Endothelial cell (in vitro differentiated cells): ENCODE results near the gene LRRC74A. TPM values are rescaled to one million over a fixed set of nuclear protein-coding genes. Genes with fewer than 3 reads are reported as not detected.

Experiments used
- DNase-seq: peaks from one replicate; pipeline ENCODE4 v3.0.0; 2021; ENCODE audit warnings: low spot score
- H3K27ac Mint-ChIP-seq: one replicate; pipeline ENCODE4 v1.8.0; 2021; ENCODE audit warnings: mixed read lengths, inconsistent platforms; ENCODE audit not compliant: unreplicated experiment
- H3K27me3 Mint-ChIP-seq: one replicate; pipeline ENCODE4 v1.8.0; 2021; ENCODE audit warnings: mild to moderate bottlenecking, moderate library complexity, mixed read lengths, inconsistent platforms; ENCODE audit not compliant: unreplicated experiment
- H3K36me3 Mint-ChIP-seq: one replicate; pipeline ENCODE4 v1.8.0; 2021; ENCODE audit warnings: mild to moderate bottlenecking, low read depth, mixed read lengths, inconsistent platforms; ENCODE audit not compliant: unreplicated experiment
- H3K4me1 Mint-ChIP-seq: one replicate; pipeline ENCODE4 v1.8.0; 2021; ENCODE audit warnings: mild to moderate bottlenecking, mixed read lengths, inconsistent platforms; ENCODE audit not compliant: unreplicated experiment
- H3K4me3 Mint-ChIP-seq: one replicate; pipeline ENCODE4 v1.8.0; 2021; ENCODE audit warnings: mild to moderate bottlenecking, mixed read lengths, inconsistent platforms; ENCODE audit not compliant: unreplicated experiment
- H3K9me3 Mint-ChIP-seq: one replicate; pipeline ENCODE4 v1.8.0; 2021; ENCODE audit warnings: mixed read lengths, inconsistent platforms; ENCODE audit not compliant: unreplicated experiment
- total RNA-seq: library from RNA; stranded (reverse); fragmentation: NEBNext Ultra II Directional; extraction: Animal tissue kit (Norgen Biotek cat#: 25700); gene quantifications from one replicate; pipeline ENCODE4 v1.2.1, GENCODE V29; 2021; ENCODE audit not compliant: unreplicated experiment
- TF ChIP-seq, protein P1 (sequence below): fragments of 200-600 bp; sonication (generic); IDR thresholded peaks from one replicate; pipeline ENCODE4 v1.5.0; 2021; ENCODE audit warnings: antibody characterized with exemption; ENCODE audit not compliant: unreplicated experiment

LRRC74A gene
- total RNA-seq, 1 donor from 2014 or later: not detected

DNA sequence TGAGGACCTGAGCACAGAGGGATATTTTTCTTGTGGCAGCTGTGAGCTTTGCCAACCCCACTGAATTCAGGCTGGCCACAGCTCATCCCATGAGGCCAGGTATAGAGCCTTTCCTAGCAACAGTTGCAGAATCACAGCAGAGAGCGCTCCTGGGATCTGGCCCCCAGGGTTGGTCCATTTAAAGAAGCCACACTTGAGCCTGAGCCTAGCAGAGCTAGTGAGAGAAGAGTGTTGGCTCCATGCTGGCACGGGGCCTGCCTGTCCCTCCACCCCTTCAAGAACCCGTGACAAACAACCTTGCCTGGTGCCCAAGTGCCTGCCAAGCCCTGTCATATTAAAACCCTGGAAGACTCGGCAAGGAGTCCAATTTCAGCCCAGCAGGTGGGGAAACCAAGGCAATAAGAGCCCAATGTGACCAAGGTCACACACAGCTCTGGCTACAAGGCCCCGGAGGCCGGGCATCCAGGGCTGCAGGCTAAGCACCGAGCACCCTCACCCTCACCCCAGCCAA lies 91.6 kb downstream of the LRRC74A start:
- Mint-ChIP-seq H3K9me3 (no peaks in the 10 kb centered on the region), H3K27me3 (peaks cover 2% of the 10 kb centered on the region), H3K4me1 (peaks cover 16% of the 10 kb centered on the region), H3K4me3 (no peak overlapping the region), H3K36me3 (no peaks in the 10 kb centered on the region), H3K27ac (no peak overlapping the region)
- TF ChIP-seq, protein P1, sequence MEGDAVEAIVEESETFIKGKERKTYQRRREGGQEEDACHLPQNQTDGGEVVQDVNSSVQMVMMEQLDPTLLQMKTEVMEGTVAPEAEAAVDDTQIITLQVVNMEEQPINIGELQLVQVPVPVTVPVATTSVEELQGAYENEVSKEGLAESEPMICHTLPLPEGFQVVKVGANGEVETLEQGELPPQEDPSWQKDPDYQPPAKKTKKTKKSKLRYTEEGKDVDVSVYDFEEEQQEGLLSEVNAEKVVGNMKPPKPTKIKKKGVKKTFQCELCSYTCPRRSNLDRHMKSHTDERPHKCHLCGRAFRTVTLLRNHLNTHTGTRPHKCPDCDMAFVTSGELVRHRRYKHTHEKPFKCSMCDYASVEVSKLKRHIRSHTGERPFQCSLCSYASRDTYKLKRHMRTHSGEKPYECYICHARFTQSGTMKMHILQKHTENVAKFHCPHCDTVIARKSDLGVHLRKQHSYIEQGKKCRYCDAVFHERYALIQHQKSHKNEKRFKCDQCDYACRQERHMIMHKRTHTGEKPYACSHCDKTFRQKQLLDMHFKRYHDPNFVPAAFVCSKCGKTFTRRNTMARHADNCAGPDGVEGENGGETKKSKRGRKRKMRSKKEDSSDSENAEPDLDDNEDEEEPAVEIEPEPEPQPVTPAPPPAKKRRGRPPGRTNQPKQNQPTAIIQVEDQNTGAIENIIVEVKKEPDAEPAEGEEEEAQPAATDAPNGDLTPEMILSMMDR: no peak
- no peak for DNase-seq

- no peak overlapping the region for H3K4me3 Mint-ChIP-seq
- H3K36me3 Mint-ChIP-seq: no peaks in the 10 kb centered on the region
- H3K27me3 Mint-ChIP-seq: peaks cover 2% of the 10 kb centered on the region
- H3K27ac Mint-ChIP-seq: peak overlapping the region; percentile 24
- TF ChIP-seq, protein P1: no peak
- H3K9me3 Mint-ChIP-seq: no peaks in the 10 kb centered on the region
- no peak for DNase-seq
- peaks cover 18% of the 10 kb centered on the region for H3K4me1 Mint-ChIP-seq
Measured at GRCh38 chr14:76918256-76918781, 92.1 kb downstream of the LRRC74A start.

GRCh38 chr14:76918782-76919394 lies 92.7 kb downstream of the LRRC74A start:
- TF ChIP-seq, protein P1: no peak
- Mint-ChIP-seq H3K4me3 (no peak overlapping the region), H3K4me1 (peaks cover 18% of the 10 kb centered on the region), H3K27me3 (peaks cover 2% of the 10 kb centered on the region), H3K27ac (peak overlapping the region; percentile 24), H3K36me3 (no peaks in the 10 kb centered on the region), H3K9me3 (no peaks in the 10 kb centered on the region)
- DNase-seq: peak; percentile 45

Other genes starting within 250 kb of the LRRC74A start
- 166 TPM for gene VASH1, start 64.9 kb upstream of the LRRC74A start, total RNA-seq
- 22.6 TPM for gene ANGEL1, start 13.5 kb upstream of the LRRC74A start, total RNA-seq
- gene IRF2BPL, start 202.3 kb downstream of the LRRC74A start, total RNA-seq: 8.6 TPM